GM18907 (cell line): ENCODE measurements around the gene RFX3.

Source experiments
- ATAC-seq: cut with Tn5 transposase; IDR thresholded peaks from one replicate; pipeline ENCODE4 v1.9.1; 2021; ENCODE audit warnings: mild to moderate bottlenecking, moderate library complexity; ENCODE audit not compliant: unreplicated experiment

Gene RFX3

GRCh38 chr9:3514786-3515185 lies 11.0 kb downstream of the RFX3 start:
- ATAC-seq = no peak

GRCh38 chr9:3513265-3513818 lies 12.5 kb downstream of the RFX3 start:
- no peak for ATAC-seq

- ATAC-seq = no peak
Measured at GRCh38 chr9:3511551-3511950, 14.2 kb downstream of the RFX3 start.

GRCh38 chr9:3510796-3511195 lies 15.0 kb downstream of the RFX3 start:
- no peak for ATAC-seq

- no peak for ATAC-seq
Measured at GRCh38 chr9:3509926-3510325, 15.9 kb downstream of the RFX3 start.

- ATAC-seq = peak; percentile 52
Measured at GRCh38 chr9:3508521-3509291, 17.1 kb downstream of the RFX3 start.

- ATAC-seq = peak; percentile 19
Measured at GRCh38 chr9:3508078-3508431, 17.7 kb downstream of the RFX3 start.

GRCh38 chr9:3507395-3508077 lies 18.3 kb downstream of the RFX3 start:
- ATAC-seq = peak; percentile 59

- ATAC-seq = no peak
Measured at GRCh38 chr9:3506164-3506563, 19.6 kb downstream of the RFX3 start.

GRCh38 chr9:3502560-3503398 lies 23.0 kb downstream of the RFX3 start:
- no peak for ATAC-seq

GRCh38 chr9:3500044-3500443 lies 25.8 kb downstream of the RFX3 start:
- peak; percentile 68 for ATAC-seq

- no peak for ATAC-seq
Measured at GRCh38 chr9:3498691-3499090, 27.1 kb downstream of the RFX3 start.

GRCh38 chr9:3497857-3498256 lies 27.9 kb downstream of the RFX3 start:
- ATAC-seq = no peak

- ATAC-seq = no peak
Measured at GRCh38 chr9:3497401-3497800, 28.4 kb downstream of the RFX3 start.

GRCh38 chr9:3495855-3496254 lies 29.9 kb downstream of the RFX3 start:
- no peak for ATAC-seq

- ATAC-seq = no peak
Measured at GRCh38 chr9:3492214-3492613, 33.6 kb downstream of the RFX3 start.

- no peak for ATAC-seq
Measured at GRCh38 chr9:3491450-3491849, 34.4 kb downstream of the RFX3 start.

- no peak for ATAC-seq
Measured at GRCh38 chr9:3490957-3491356, 34.8 kb downstream of the RFX3 start.

GRCh38 chr9:3482578-3482977 lies 43.2 kb downstream of the RFX3 start:
- ATAC-seq = no peak

- ATAC-seq = no peak
Measured at GRCh38 chr9:3480353-3480655, 45.5 kb downstream of the RFX3 start.

GRCh38 chr9:3479514-3480352 lies 46.1 kb downstream of the RFX3 start:
- peak; percentile 43 for ATAC-seq
